Neural progenitor cell (in vitro differentiated cells): ENCODE results near the gene WDFY2. TPM values are rescaled to one million over a fixed set of nuclear protein-coding genes. Genes with fewer than 3 reads are reported as not detected.

Experiments used
- DNase-seq: peaks from one replicate; pipeline ENCODE4 v3.0.0-alpha.2; 2016; ENCODE audit warnings: low spot score
- H2AFZ ChIP-seq: fragments of 200-600 bp; sonication (generic); replicated peaks from 2 replicates; pipeline ENCODE4 v1.6.1; 2016; ENCODE audit warnings: antibody characterized with exemption
- H3F3A ChIP-seq: fragments of 200-600 bp; sonication (generic); 2 replicates; pipeline ENCODE4 v1.6.1; 2016; ENCODE audit warnings: antibody characterized with exemption, low read depth
- H3K27ac ChIP-seq: fragments of 200-600 bp; sonication (generic); 2 replicates; pipeline ENCODE4 v1.5.1; 2016; ENCODE audit warnings: mild to moderate bottlenecking
- H3K27me3 ChIP-seq: fragments of 200-600 bp; sonication (generic); 2 replicates; pipeline ENCODE4 v1.6.1; 2016; ENCODE audit warnings: mild to moderate bottlenecking, moderate library complexity
- H3K36me3 ChIP-seq: fragments of 200-600 bp; sonication (generic); 2 replicates; pipeline ENCODE4 v1.5.1; 2016
- H3K4me1 ChIP-seq: fragments of 200-600 bp; sonication (generic); 2 replicates; pipeline ENCODE4 v1.6.1; 2016; ENCODE audit warnings: mixed run types
- H3K4me2 ChIP-seq: fragments of 200-600 bp; sonication (generic); 2 replicates; pipeline ENCODE4 v1.6.1; 2016
- H3K4me3 ChIP-seq: fragments of 200-600 bp; sonication (generic); 2 replicates; pipeline ENCODE4 v1.5.1; 2016
- H3K79me2 ChIP-seq: fragments of 200-600 bp; sonication (generic); 2 replicates; pipeline ENCODE4 v1.6.1; 2016; ENCODE audit warnings: low read depth
- H3K9ac ChIP-seq: fragments of 200-600 bp; sonication (generic); 2 replicates; pipeline ENCODE4 v1.6.1; 2016
- H3K9me3 ChIP-seq: fragments of 200-600 bp; sonication (generic); 2 replicates; pipeline ENCODE4 v1.5.1; 2016; ENCODE audit warnings: low read depth
- H4K20me1 ChIP-seq: fragments of 200-600 bp; sonication (generic); 2 replicates; pipeline ENCODE4 v1.6.1; 2016; ENCODE audit warnings: low read depth
- H3K27ac Mint-ChIP-seq: 3 replicates; pipeline ENCODE4 v1.8.0; 2021; ENCODE audit warnings: mixed read lengths
- H3K27me3 Mint-ChIP-seq: 2 replicates; pipeline ENCODE4 v1.8.0; 2022; ENCODE audit warnings: low read depth, mild to moderate bottlenecking, inconsistent platforms, moderate library complexity, mixed read lengths; ENCODE audit not compliant: insufficient read depth
- H3K36me3 Mint-ChIP-seq: 3 replicates; pipeline ENCODE4 v1.8.0; 2021; ENCODE audit warnings: mixed read lengths
- H3K4me1 Mint-ChIP-seq: 3 replicates; pipeline ENCODE4 v1.8.0; 2021; ENCODE audit warnings: mixed read lengths
- H3K4me3 Mint-ChIP-seq: 3 replicates; pipeline ENCODE4 v1.8.0; 2021; ENCODE audit warnings: mild to moderate bottlenecking, moderate library complexity, mixed read lengths
- H3K9me3 Mint-ChIP-seq: 3 replicates; pipeline ENCODE4 v1.8.0; 2020; ENCODE audit warnings: mixed read lengths
- EZH2 ChIP-seq: fragments of 200-600 bp; sonication (generic); IDR thresholded peaks from 2 replicates; pipeline ENCODE4 v1.6.1; 2017; ENCODE audit warnings: antibody characterized with exemption, mild to moderate bottlenecking, moderate library complexity
- EZH2phosphoT487 ChIP-seq: fragments of 200-600 bp; sonication (generic); IDR thresholded peaks from 2 replicates; pipeline ENCODE4 v1.6.1; 2017; ENCODE audit warnings: antibody characterized with exemption
- total RNA-seq: library from RNA; depleted of rRNA; stranded (reverse); fragments of >200 nt; gene quantifications from 2 replicates; pipeline ENCODE4 v1.2.3, GENCODE V29; 2015; ENCODE audit warnings: low replicate concordance
- TF ChIP-seq, protein P1 (sequence below): fragments of 200-600 bp; sonication (generic); IDR thresholded peaks from 2 replicates; pipeline ENCODE4 v1.5.1; 2017; ENCODE audit warnings: antibody characterized with exemption, mild to moderate bottlenecking

Gene WDFY2
- total RNA-seq, 1 donor from 2014 or later, result 18.3 TPM

DNA sequence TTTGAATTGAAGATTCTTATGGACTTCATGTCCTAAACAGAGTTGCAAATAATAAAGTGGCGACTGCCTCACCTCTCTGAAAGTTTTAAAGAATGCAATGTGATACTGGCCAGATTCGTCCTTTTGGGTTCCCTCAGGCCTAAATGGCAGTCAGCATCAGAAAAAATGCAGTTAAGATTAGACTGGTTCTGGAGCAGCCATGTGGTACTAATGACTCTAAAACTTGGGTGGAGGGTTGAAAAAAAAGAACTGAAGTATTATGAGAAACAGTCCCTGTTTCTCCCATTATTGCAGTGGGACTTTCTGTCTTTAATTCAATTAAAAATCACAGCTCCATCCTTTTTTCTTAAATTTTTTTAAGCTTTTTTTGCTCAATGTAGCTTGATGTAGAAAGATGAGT, 37.3 kb downstream of the WDFY2 start:
- H3F3A ChIP-seq, result no peaks in the 10 kb centered on the region
- peaks cover 2% of the 10 kb centered on the region for H3K27me3 Mint-ChIP-seq
- no peak overlapping the region for H3K4me3 Mint-ChIP-seq
- H3K4me1 Mint-ChIP-seq, result peaks cover 39% of the 10 kb centered on the region
- H3K4me3 ChIP-seq, result no peak overlapping the region
- H3K9me3 ChIP-seq, result no peaks in the 10 kb centered on the region
- no peak overlapping the region for H3K27ac ChIP-seq
- H3K4me2 ChIP-seq, result peak overlapping the region; percentile 4
- peaks cover 84% of the 10 kb centered on the region for H3K79me2 ChIP-seq
- H3K27me3 ChIP-seq, result no peaks in the 10 kb centered on the region
- no peaks in the 10 kb centered on the region for H3K36me3 ChIP-seq
- no peaks in the 10 kb centered on the region for H3K36me3 Mint-ChIP-seq
- H3K9ac ChIP-seq, result no peak overlapping the region
- H4K20me1 ChIP-seq, result peaks cover 12% of the 10 kb centered on the region
- no peak overlapping the region for H3K27ac Mint-ChIP-seq
- peaks cover 14% of the 10 kb centered on the region for H3K4me1 ChIP-seq
- no peak for TF ChIP-seq EZH2
- TF ChIP-seq, protein P1, sequence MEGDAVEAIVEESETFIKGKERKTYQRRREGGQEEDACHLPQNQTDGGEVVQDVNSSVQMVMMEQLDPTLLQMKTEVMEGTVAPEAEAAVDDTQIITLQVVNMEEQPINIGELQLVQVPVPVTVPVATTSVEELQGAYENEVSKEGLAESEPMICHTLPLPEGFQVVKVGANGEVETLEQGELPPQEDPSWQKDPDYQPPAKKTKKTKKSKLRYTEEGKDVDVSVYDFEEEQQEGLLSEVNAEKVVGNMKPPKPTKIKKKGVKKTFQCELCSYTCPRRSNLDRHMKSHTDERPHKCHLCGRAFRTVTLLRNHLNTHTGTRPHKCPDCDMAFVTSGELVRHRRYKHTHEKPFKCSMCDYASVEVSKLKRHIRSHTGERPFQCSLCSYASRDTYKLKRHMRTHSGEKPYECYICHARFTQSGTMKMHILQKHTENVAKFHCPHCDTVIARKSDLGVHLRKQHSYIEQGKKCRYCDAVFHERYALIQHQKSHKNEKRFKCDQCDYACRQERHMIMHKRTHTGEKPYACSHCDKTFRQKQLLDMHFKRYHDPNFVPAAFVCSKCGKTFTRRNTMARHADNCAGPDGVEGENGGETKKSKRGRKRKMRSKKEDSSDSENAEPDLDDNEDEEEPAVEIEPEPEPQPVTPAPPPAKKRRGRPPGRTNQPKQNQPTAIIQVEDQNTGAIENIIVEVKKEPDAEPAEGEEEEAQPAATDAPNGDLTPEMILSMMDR, result no peak
- no peak for DNase-seq
- no peak overlapping the region for H2AFZ ChIP-seq
- peaks cover 2% of the 10 kb centered on the region for H3K9me3 Mint-ChIP-seq

DNA sequence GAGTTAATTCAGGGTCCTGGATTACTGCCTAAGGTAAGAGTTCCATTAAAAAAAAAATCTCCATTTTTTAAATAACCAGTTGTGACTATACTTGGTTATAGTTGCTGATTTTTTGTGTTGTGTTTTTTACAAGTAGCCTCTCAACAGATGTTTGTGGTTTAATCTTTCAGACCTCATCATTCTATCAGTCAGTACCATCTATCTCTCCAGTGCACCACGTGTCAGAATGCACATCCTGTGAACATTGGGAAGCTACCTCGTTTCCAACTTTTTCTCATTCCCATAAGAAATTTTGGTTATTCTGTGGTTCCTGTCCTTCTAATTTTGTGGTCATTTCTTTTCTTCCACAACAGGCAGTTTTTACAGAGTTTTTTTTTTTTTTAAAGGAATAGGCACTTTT, 39.2 kb downstream of the WDFY2 start:
- H4K20me1 ChIP-seq, result peaks cover 4% of the 10 kb centered on the region

DNA sequence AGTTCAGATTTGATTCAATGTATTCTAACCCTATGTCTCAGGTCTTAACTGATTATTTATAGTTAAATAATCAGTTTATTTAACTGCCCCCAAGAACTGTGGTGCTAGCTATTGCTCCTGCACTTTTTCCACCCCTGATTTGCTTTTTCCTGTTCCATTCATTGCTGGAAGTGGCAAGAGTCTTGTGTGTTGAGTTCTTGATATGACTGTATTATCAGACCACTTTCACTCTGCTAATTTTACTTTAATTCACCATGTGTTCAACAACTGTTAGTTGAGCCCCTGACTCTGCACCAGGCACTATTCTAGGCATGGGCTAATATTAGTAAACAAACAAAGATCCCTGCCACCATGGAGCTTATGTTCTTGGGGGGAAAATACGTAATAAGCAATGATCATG, 39.9 kb downstream of the WDFY2 start:
- Mint-ChIP-seq H3K9me3 (peaks cover 2% of the 10 kb centered on the region), H3K36me3 (peaks cover 4% of the 10 kb centered on the region), H3K27me3 (peaks cover 4% of the 10 kb centered on the region), H3K4me1 (peaks cover 40% of the 10 kb centered on the region), H3K4me3 (no peak overlapping the region), H3K27ac (no peak overlapping the region)
- H3K4me3 ChIP-seq, result no peak overlapping the region
- no peaks in the 10 kb centered on the region for H3K36me3 ChIP-seq
- no peak overlapping the region for H2AFZ ChIP-seq
- H3K27me3 ChIP-seq, result no peaks in the 10 kb centered on the region
- no peaks in the 10 kb centered on the region for H3F3A ChIP-seq
- peaks cover 8% of the 10 kb centered on the region for H3K4me1 ChIP-seq
- H3K4me2 ChIP-seq, result no peak overlapping the region
- no peak overlapping the region for H3K27ac ChIP-seq
- H4K20me1 ChIP-seq, result no peaks in the 10 kb centered on the region
- no peak for DNase-seq
- TF ChIP-seq EZH2phosphoT487 (no peak), EZH2 (no peak)
- TF ChIP-seq, protein P1, result no peak
- no peak overlapping the region for H3K9ac ChIP-seq
- H3K9me3 ChIP-seq, result no peaks in the 10 kb centered on the region
- peaks cover 73% of the 10 kb centered on the region for H3K79me2 ChIP-seq

More for the DNA sequence above, 39.2 kb downstream of the WDFY2 start:
- no peak overlapping the region for H3K9ac ChIP-seq
- peaks cover 71% of the 10 kb centered on the region for H3K79me2 ChIP-seq
- no peak overlapping the region for H3K4me3 Mint-ChIP-seq
- H3K36me3 Mint-ChIP-seq, result no peaks in the 10 kb centered on the region
- H3K4me2 ChIP-seq, result no peak overlapping the region
- TF ChIP-seq, protein P1, result no peak
- no peak for TF ChIP-seq EZH2phosphoT487
- no peak for TF ChIP-seq EZH2
- H3K4me3 ChIP-seq, result no peak overlapping the region
- H3K27ac ChIP-seq, result no peak overlapping the region
- H3K4me1 ChIP-seq, result peaks cover 13% of the 10 kb centered on the region
- no peak overlapping the region for H2AFZ ChIP-seq
- H3K9me3 ChIP-seq, result no peaks in the 10 kb centered on the region
- DNase-seq, result no peak
- H3K27me3 ChIP-seq, result no peaks in the 10 kb centered on the region
- no peak overlapping the region for H3K27ac Mint-ChIP-seq
- no peaks in the 10 kb centered on the region for H3F3A ChIP-seq
- no peaks in the 10 kb centered on the region for H3K36me3 ChIP-seq
- H3K9me3 Mint-ChIP-seq, result peaks cover 2% of the 10 kb centered on the region
- H3K4me1 Mint-ChIP-seq, result peaks cover 35% of the 10 kb centered on the region
- H3K27me3 Mint-ChIP-seq, result peaks cover 3% of the 10 kb centered on the region
